UCSD-AML1 (cell line): ENCODE measurements around the gene PER3.

Experiments used
- DNase-seq: peaks from one replicate; lab custom pipeline; 2025; ENCODE audit not compliant: unreplicated experiment; lab: John Stamatoyannopoulos, UW

The PER3 gene

DNA sequence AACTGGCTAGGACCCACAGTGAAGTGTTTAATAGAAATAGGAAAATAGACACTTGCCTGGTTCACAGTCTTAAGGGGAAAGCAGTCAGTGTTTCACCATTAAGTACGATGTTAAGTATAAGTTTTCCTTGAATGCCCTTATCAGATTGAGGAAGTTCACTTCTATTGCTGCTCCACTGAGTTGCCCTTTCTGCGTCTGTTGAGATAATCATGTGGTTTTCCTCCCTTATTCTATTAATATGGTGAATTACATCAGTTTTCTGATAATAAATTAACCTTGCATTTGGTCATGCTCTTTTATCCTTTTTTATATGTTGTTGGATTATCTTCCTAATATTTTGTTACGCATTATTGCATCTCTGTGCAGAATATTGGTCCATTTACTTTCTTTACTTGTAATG, 47.4 kb downstream of the PER3 start:
- DNase-seq: no peak

DNA sequence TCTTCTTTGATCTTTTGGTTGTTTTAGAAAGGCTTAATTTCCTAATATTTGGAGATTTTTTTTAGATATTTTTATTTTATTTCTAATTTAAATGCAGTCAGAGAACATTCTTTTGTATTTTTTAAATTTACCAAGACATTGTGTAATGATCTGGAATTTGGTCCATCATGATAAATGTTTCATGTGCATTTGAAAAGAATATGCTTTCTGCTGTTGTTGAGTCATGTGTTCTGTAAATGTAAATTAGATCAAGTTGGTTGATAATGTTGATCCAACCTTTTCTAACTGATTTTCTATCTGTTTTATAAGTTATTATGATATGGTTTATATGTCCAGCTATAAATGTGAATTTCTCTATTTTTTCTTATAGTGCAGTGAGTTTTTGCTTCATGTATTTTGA, 48.9 kb downstream of the PER3 start:
- no peak for DNase-seq

- no peak for DNase-seq
These were observed 54.6 kb downstream of the PER3 start for GRCh38 chr1:7838714-7839113.

DNA sequence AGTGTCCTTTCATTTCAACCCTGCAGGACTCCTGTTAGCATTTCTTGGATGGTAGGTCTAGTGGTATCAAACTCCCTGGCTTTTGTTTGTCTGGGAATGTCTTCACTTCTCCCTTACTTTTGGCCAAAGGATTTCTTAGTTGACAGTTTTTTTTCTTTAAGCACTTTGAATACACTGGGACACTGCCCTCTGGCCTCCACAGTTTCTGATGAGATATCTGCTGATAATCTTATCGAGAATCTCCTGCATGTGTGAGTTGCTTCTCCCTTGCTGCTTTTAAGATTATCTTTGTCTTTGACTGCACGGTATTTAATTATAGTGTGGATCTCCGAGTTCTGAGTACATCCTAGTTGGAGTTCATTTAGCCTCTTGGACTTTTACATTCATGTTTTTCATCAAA, 55.4 kb downstream of the PER3 start:
- no peak for DNase-seq

DNA sequence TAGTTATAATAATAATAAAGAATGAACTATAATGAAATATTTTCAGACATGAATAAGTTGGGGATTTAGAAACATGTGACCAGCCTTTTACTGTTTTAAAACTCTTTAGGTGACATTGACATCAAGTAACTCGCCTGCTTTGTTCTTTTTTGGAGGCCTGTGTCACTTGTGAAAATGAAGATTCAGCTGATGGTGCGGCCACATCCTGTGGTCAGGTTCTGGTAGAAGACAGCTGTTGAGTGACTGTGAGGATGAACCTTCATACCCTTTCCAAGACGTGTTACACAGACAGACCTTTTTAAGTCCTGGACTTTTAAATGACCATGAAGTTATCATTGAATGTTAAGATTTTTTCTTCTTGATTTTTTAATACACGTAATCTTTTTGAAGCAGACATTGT, 58.4 kb downstream of the PER3 start:
- no peak for DNase-seq

DNA sequence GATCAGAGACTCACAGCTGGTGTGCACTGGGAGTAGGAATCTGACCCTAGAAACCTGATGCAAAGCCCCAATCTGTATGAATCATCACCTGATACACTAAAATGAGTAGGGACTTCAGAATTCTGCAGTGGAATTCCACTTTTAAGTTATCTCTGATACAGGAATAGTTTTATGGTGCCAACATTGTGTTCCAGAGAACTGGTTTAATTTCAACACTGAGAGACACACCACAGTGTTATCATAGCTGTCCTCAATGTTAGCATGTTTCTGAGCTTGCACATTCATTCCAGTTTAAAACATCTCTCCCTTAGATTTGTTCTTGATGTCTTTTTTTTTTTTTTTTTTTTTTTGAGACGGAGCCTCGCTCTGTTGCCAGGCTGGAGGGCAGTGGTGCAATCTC, 61.7 kb downstream of the PER3 start:
- no peak for DNase-seq

DNA sequence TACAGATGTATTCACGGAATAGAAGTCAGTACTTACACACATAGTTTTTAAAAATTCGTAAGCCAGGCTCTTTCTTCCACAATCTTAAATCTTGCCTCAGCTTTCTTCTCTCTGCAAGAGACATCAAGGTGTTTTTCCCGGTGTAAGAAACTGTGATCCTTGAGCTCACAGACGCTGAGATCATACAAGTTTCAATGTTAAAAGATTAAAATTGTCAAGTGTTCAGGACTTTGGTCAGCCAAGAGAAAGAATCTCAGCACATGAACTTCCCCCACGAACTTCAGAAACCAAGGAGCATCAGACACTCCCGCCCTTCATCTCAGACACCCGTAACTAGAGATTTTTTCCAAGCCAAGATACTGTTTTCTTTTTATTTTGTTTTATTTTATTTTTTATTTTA, 62.6 kb downstream of the PER3 start:
- no peak for DNase-seq

DNA sequence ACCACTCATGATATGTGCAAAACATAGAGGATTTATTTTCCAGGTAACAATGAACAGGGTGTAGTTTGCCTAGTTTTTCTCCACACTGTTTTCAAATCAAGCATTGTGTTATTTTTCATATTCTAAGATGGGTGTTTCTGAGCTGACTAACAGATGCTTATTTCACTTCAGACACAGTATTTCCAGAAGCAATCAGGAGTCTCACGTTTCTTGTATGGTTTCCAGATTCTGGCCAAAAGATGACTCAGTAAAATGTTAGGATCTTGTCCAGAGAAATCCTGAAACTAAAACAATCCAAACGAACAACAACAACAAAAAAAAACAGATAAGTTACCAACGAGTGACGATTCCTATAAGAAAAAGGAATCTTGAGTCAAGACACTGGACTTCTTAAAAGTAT, 63.5 kb downstream of the PER3 start:
- DNase-seq: no peak

- DNase-seq: no peak
These were observed 66.7 kb downstream of the PER3 start for GRCh38 chr1:7850786-7851185.

DNA sequence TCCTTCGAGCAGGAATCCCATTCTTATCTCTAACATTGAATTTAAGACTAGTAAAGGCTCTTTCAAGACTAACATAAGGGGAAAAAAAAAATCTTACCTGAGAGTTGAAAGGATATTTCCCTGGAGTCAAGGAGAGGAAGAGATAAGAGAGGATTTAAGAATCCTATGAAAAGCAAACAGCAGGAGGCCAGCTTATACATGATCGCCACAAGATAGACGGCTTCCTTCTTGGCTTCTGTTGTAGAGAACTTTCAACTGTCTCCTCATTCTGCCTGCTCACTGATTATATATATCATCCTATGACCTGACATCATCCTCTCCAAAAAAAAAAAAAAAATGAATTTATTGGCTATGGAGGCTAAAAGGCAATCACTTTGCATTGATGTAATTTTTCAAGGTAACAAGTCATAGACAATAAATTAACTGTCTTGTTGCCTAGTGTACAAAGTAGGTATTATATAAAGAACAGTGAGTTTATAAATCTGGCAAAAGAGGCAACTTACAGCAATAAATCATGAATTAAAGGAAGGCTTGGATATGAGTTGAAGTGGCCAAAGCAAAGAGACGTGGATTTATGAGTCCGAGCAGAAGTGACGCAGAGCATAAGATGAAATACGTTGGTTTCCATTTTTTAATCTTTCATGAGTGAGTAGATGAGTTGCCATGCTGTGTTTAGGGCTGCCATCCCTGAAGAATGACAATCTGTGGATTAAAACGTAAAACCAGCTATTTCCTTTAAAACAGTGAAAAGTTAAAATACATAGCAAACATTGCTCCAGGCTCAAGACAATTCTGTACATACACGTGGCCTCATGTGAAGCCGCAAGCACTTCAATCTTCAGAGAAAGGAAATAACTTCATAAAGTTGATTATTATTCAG, 69.0 kb downstream of the PER3 start, which contains the start of gene UTS2:
Gene UTS2 (minus strand): TSS at position 262 of the 880 bp plus-strand sequence. CDS start 62 bp downstream, at position 200.
- no peak for DNase-seq

DNA sequence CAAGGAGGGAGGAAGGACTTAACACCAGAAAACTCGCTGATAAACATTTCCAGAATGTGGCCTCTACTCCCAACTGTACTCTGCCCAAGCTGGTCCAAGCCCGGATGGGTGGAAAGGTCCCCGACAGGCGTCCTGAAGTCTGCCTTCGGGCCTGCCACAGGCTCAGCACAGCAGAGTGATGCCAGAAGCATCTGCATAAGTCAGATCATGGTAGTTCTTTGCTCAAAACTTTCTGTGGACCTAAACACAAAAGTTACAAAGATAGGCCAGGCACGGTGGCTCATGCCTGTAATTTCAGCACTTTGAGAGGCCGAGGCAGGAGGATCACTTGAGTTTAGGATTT, 69.6 kb downstream of the PER3 start:
- DNase-seq: no peak

GRCh38 chr1:7856345-7856744, 72.3 kb downstream of the PER3 start:
- peak; percentile 74 for DNase-seq

GRCh38 chr1:7857000-7857399, 72.9 kb downstream of the PER3 start:
- DNase-seq: no peak

GRCh38 chr1:7857985-7858384, 73.9 kb downstream of the PER3 start:
- DNase-seq: no peak

- DNase-seq: no peak
These were observed 75.3 kb downstream of the PER3 start for GRCh38 chr1:7859406-7859805.

- DNase-seq: no peak
These were observed 76.0 kb downstream of the PER3 start for GRCh38 chr1:7860130-7860529.

- no peak for DNase-seq
These were observed 77.4 kb downstream of the PER3 start for GRCh38 chr1:7861452-7861851.

GRCh38 chr1:7862211-7863060, 78.3 kb downstream of the PER3 start:
- DNase-seq: no peak

GRCh38 chr1:7863756-7864328, 79.8 kb downstream of the PER3 start:
- DNase-seq: no peak

GRCh38 chr1:7865978-7866377, 81.9 kb downstream of the PER3 start:
- no peak for DNase-seq

DNA sequence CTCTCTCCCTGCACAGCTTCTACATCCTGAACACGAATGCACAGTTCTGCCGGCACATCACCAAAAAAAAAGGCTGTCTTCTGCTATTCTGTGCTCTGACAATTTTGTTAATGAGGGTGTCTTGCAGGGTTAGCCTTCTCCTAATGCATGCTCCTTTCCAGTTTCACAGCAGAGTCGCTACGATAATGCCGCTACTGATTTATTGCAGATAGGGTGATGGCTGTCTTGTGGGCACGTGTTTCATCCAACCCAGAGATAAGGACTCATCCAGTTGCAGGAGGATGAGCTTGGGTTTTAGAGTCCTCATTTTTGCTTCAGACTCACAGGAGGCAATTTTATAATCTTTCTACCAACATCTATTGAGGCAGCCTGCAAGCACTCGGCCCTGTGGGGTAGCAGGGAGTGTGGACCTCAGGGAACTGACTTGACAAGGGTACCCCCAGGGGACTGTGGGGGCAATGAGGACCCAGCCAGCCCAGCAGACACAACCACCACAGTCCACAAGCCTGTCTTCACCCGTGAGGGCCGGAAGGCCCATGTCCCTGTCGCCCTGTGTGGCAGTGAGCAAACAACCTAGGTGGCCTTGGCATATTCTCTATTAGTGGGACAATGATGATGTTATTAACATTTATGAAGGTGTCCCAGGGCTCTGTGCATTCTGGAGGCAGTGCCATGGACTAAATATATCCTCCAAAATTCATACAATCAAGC, 84.1 kb downstream of the PER3 start:
- no peak for DNase-seq
